Vein endothelial cell (primary cell): ENCODE data around the gene PTGFRN. TPM values are rescaled to one million over a fixed set of nuclear protein-coding genes. Genes with fewer than 3 reads are reported as not detected.

Experiments
- small RNA-seq: library from RNA; depleted of rRNA; stranded (forward); fragments of <200 nt; gene quantifications from one replicate; pipeline ENCODE3, GENCODE V24; 2012
- total RNA-seq: library from RNA; depleted of rRNA; stranded (reverse); fragments of >200 nt; gene quantifications from 2 replicates; pipeline ENCODE4 v1.2.3, GENCODE V29; 2012

The PTGFRN gene
- 43.8 and 97.0 TPM in 2 replicates for total RNA-seq

GRCh38 chr1:116909512-116910378 is at the start of gene PTGFRN:
PTGFRN (plus strand) TSS chr1:116909916; CDS start chr1:116910204, 288 bp downstream.

GRCh38 chr1:117001254-117001927 is 91.7 kb downstream of the PTGFRN start, which contains the start of gene CD101:
CD101 (plus strand) TSS chr1:117001760; CDS start chr1:117001818, 58 bp downstream.

Small RNAs within 50 kb of the gene (small RNA-seq; reads per million reads assigned to genes)
- not detected for gene RNA5SP55

Other genes with a start within 250 kb of the PTGFRN start
- gene IGSF3, start 242.2 kb upstream of the PTGFRN start, total RNA-seq: 0.76 and 1.3 TPM in 2 replicates
- gene CD2, start 155.5 kb upstream of the PTGFRN start, total RNA-seq: not detected in 2 replicates
- 0.10 and 0.65 TPM in 2 replicates for gene CD101, start 91.8 kb downstream of the PTGFRN start, total RNA-seq
- gene TTF2, start 150.4 kb downstream of the PTGFRN start, total RNA-seq: 13.4 and 21.4 TPM in 2 replicates
- 0.98 and 1.4 TPM in 2 replicates for gene TRIM45, start 211.8 kb downstream of the PTGFRN start, total RNA-seq